ENCODE results near the gene ZMYND12. TPM values are rescaled to one million over a fixed set of nuclear protein-coding genes. Genes with fewer than 3 reads are reported as not detected.

The ZMYND12 gene
- total RNA-seq, 4 donors from 2014 or later, result 0.52 to 3.0 (median 0.76) TPM

DNA sequence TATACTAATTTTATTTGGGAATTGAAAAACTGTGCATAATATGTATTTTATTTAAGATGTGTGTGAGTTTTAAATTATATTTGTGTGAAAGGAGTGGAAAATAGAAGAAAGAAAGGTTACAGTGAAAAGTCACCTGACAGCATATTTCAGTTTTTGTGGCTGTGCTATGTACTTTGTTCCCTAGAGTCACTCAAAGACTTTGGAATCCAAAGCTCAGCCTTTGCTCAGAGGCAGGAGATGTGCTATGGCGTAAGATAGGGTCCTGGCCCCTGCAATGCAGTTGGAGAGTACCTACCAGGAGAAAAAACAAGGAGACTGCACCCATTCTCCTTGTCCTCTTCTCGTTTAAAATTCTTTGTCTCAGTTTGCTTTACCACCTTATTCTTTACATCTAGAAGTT lies 10.2 kb upstream of the ZMYND12 start:
- peaks cover 3% of the 10 kb centered on the region for H3K36me3 ChIP-seq
- no peak for DNase-seq (ENCODE audit: low spot score in 2 of 2)
- no peaks in the 10 kb centered on the region for H3K9me3 ChIP-seq
- WGBS, result 86% methylated on average over 2 of the region's 2 CpGs
- no peak overlapping the region for H3K27ac ChIP-seq
- TF ChIP-seq POLR2A (IDR thresholded peaks at IDR 0.05), result no peak
- no peak for TF ChIP-seq POLR2AphosphoS5 (IDR thresholded peaks at IDR 0.05)
- TF ChIP-seq, protein P1, sequence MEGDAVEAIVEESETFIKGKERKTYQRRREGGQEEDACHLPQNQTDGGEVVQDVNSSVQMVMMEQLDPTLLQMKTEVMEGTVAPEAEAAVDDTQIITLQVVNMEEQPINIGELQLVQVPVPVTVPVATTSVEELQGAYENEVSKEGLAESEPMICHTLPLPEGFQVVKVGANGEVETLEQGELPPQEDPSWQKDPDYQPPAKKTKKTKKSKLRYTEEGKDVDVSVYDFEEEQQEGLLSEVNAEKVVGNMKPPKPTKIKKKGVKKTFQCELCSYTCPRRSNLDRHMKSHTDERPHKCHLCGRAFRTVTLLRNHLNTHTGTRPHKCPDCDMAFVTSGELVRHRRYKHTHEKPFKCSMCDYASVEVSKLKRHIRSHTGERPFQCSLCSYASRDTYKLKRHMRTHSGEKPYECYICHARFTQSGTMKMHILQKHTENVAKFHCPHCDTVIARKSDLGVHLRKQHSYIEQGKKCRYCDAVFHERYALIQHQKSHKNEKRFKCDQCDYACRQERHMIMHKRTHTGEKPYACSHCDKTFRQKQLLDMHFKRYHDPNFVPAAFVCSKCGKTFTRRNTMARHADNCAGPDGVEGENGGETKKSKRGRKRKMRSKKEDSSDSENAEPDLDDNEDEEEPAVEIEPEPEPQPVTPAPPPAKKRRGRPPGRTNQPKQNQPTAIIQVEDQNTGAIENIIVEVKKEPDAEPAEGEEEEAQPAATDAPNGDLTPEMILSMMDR (IDR thresholded peaks at IDR 0.05), result no peak
- TF ChIP-seq EP300 (IDR thresholded peaks at IDR 0.05), result no peak
- H3K4me1 ChIP-seq, result peaks cover 17% of the 10 kb centered on the region
- H3K4me3 ChIP-seq, result no peak overlapping the region
- no peaks in the 10 kb centered on the region for H3K27me3 ChIP-seq

DNA sequence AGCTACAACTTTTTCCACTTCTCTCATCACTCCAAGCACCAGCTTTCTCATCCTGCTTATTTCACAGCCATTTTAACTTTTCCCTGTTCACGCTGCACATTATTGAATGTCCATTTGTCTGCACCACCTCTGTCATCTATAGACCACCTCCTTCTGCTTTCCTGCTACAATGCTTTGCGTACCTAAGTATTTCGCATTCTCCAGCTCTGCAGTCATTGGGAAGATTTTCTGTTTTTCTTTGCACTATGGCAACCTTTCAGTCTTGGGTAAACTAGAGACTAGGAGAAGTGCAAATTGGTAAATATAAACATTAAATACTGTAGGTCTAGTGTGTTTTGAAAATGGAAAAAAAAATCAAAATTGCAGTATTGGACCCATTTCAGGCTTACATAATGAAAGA lies 8.1 kb upstream of the ZMYND12 start:
- 71% methylated on average over 3 of the region's 3 CpGs for WGBS
- DNase-seq (ENCODE audit: low spot score in 2 of 2), result no peak

DNA sequence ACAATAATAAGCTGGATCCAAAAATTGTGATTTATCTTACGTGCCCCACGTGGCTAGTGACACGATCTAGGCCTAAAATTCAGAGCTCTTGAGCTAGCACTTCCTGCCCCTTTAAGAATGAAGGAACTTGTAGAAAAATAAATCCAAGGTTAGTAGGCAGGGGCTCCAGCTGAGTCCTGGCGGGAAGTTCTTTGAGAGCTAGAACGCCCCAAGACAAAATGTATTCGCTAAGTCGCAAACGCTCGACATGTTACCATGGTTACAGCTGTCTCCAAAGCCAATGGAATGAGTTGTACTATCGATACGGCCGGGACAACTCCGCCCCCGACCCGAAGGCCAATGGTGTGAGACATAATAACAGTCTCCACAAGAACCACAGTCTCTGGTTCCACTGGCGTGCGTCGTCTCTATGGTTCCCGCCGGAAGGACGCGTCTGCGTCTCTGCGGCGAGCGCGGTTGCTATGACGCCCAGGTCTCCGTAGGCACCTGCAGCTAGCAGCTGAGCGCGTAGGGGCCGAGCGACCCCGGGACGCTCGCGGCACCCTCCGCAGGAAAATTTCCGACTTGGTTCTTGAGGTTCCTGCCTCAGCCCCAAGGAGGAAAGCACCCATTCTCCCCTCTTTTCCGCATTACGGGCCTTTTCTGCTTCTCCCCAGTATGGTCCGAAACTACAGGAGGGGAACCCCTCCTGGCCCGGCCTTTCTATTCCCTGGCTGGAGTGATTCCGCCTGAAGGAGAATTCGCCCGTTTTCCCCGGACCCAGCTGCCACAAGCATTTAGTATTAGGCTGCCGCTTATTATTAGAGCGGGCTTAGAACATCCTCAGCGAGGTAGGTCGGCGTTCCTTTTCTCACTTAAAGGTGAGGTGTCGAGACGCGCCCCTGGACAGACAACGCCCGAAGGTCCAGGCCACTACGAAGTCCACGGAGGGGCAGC lies 7.3 kb upstream of the ZMYND12 start, which contains the start of gene CCDC30:
Gene CCDC30, plus strand, starts transcription at position 459 of the 936 bp plus-strand sequence. CDS start 17,266 bp downstream, outside the sequence.
- peaks cover 27% of the 10 kb centered on the region for H3K36me3 ChIP-seq
- TF ChIP-seq POLR2A (IDR thresholded peaks at IDR 0.05), result no peak
- TF ChIP-seq POLR2AphosphoS5 (IDR thresholded peaks at IDR 0.05), result peak in 1 of 3 donors; percentile 59
- H3K27me3 ChIP-seq, result no peaks in the 10 kb centered on the region
- no peak within 1 kb of the TSS for H3K27ac ChIP-seq
- WGBS, result 2% methylated on average over 49 of the region's 59 CpGs
- peak; percentile 97 to 99 for DNase-seq (ENCODE audit: low spot score in 2 of 2)
- peaks cover 22% of the 10 kb centered on the region for H3K4me1 ChIP-seq
- H3K4me3 ChIP-seq, result peak within 1 kb of the TSS; percentile 64
- no peaks in the 10 kb centered on the region for H3K9me3 ChIP-seq

More for the DNA sequence above, 8.1 kb upstream of the ZMYND12 start:
- Histone ChIP-seq H3K27me3 (no peaks in the 10 kb centered on the region), H3K9me3 (no peaks in the 10 kb centered on the region), H3K36me3 (peaks cover 24% of the 10 kb centered on the region), H3K4me3 (peak overlapping the region; percentile 64), H3K27ac (no peak overlapping the region), H3K4me1 (peaks cover 17% of the 10 kb centered on the region)
- TF ChIP-seq POLR2A (IDR thresholded peaks at IDR 0.05) (no peak), EP300 (IDR thresholded peaks at IDR 0.05) (no peak), POLR2AphosphoS5 (IDR thresholded peaks at IDR 0.05) (no peak)
- TF ChIP-seq, protein P1 (IDR thresholded peaks at IDR 0.05), result no peak

DNA sequence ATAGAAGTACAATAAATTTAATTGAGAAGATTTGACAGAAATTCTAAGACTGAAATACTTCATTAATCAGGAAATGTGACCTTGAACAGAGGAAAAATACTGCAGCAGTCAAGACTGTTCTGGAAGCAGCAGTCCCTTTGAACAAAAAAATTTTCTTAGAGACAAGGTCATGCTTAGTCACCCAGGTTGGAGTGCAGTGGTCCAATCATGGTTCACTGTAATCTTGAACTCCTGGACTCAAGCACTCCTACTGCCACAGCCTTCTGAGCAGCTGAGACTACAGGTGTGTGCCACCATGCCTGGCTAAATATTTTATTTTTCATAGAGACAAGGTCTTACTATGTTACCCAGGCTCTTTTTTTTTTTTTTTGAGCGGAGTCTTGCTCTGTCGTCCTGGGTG lies 5.4 kb upstream of the ZMYND12 start:
- Histone ChIP-seq H3K4me1 (peaks cover 35% of the 10 kb centered on the region), H3K36me3 (peaks cover 27% of the 10 kb centered on the region), H3K27ac (no peak overlapping the region), H3K9me3 (no peaks in the 10 kb centered on the region), H3K27me3 (no peaks in the 10 kb centered on the region), H3K4me3 (no peak overlapping the region)
- no peak for DNase-seq (ENCODE audit: low spot score in 2 of 2)
- WGBS, result 80% methylated on average over 2 of the region's 2 CpGs
- TF ChIP-seq POLR2AphosphoS5 (IDR thresholded peaks at IDR 0.05) (no peak), EP300 (IDR thresholded peaks at IDR 0.05) (no peak), POLR2A (IDR thresholded peaks at IDR 0.05) (no peak)
- TF ChIP-seq, protein P1 (IDR thresholded peaks at IDR 0.05), result no peak

DNA sequence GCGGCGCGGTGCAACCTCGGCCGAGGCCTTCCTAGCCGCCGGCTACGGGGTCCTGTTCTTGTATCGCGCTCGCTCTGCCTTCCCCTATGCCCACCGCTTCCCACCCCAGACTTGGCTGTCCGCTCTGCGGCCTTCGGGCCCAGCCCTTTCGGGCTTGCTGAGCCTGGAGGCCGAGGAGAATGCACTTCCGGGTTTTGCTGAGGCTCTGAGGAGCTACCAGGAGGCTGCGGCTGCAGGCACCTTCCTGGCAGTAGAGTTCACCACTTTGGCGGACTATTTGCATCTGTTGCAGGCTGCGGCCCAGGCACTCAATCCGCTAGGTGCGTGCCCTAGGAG lies 900 bp upstream of the ZMYND12 start:
- H3K4me1 ChIP-seq, result peaks cover 26% of the 10 kb centered on the region
- H3K9me3 ChIP-seq, result no peaks in the 10 kb centered on the region
- peak overlapping the region; percentile 94 for H3K27ac ChIP-seq
- 1% methylated on average over 8 of the region's 23 CpGs for WGBS
- peak overlapping the region; percentile 90 for H3K4me3 ChIP-seq
- peaks cover 27% of the 10 kb centered on the region for H3K36me3 ChIP-seq
- TF ChIP-seq POLR2A (IDR thresholded peaks at IDR 0.05) (no peak), EP300 (IDR thresholded peaks at IDR 0.05) (no peak), POLR2AphosphoS5 (IDR thresholded peaks at IDR 0.05) (no peak)
- TF ChIP-seq, protein P1 (IDR thresholded peaks at IDR 0.05), result no peak
- H3K27me3 ChIP-seq, result no peaks in the 10 kb centered on the region
- DNase-seq (ENCODE audit: low spot score in 2 of 2), result peak; percentile 71 to 80
